Measurements from ENCODE around the gene STAU1.
"Not testable (repeated sequence)": the region's sequence is repeated elsewhere in the genome, so short reads cannot be mapped to it uniquely, and the experiment has no call there.

Gene STAU1

GRCh38 chr20:49187851-49188641 is at the start of gene STAU1:
Gene STAU1, minus strand, starts transcription at chr20:49188334. Its CDS starts 22,133 bp downstream, at chr20:49166201.
- peak; percentile 97 for DNase-seq

- no peak for DNase-seq
Measured at GRCh38 chr20:49237531-49237930, 49.4 kb upstream of the STAU1 start.

- no peak for DNase-seq
Measured at GRCh38 chr20:49236301-49236700, 48.2 kb upstream of the STAU1 start.

GRCh38 chr20:49234831-49235230 is 46.7 kb upstream of the STAU1 start:
- no peak for DNase-seq

GRCh38 chr20:49233226-49233625 is 45.1 kb upstream of the STAU1 start:
- DNase-seq = no peak

GRCh38 chr20:49231471-49231870 is 43.3 kb upstream of the STAU1 start:
- DNase-seq = no peak

GRCh38 chr20:49230561-49231133 is 42.5 kb upstream of the STAU1 start:
- DNase-seq = no peak

- no peak for DNase-seq
Measured at GRCh38 chr20:49230021-49230420, 41.9 kb upstream of the STAU1 start.

- DNase-seq = no peak
Measured at GRCh38 chr20:49229381-49229780, 41.2 kb upstream of the STAU1 start.

- DNase-seq = no peak
Measured at GRCh38 chr20:49228676-49229075, 40.5 kb upstream of the STAU1 start.

- DNase-seq = no peak
Measured at GRCh38 chr20:49225896-49226295, 37.8 kb upstream of the STAU1 start.

GRCh38 chr20:49219924-49220831 is 32.0 kb upstream of the STAU1 start:
- DNase-seq = no peak

- DNase-seq = peak; percentile 98
Measured at GRCh38 chr20:49219091-49219923, 31.2 kb upstream of the STAU1 start, which contains the start of gene DDX27. Gene DDX27, plus strand, starts transcription at chr20:49219416. Its CDS starts 33 bp downstream, at chr20:49219449.

GRCh38 chr20:49218739-49219090 is 30.6 kb upstream of the STAU1 start:
- not testable (repeated sequence) for DNase-seq

GRCh38 chr20:49216991-49217578 is 29.0 kb upstream of the STAU1 start:
- peak; percentile 92 for DNase-seq

GRCh38 chr20:49215232-49215631 is 27.1 kb upstream of the STAU1 start:
- no peak for DNase-seq

- no peak for DNase-seq
Measured at GRCh38 chr20:49214571-49214970, 26.4 kb upstream of the STAU1 start.

- DNase-seq = no peak
Measured at GRCh38 chr20:49210757-49211110, 22.6 kb upstream of the STAU1 start.

- DNase-seq = no peak
Measured at GRCh38 chr20:49210101-49210756, 22.1 kb upstream of the STAU1 start.

GRCh38 chr20:49207076-49207475 is 18.9 kb upstream of the STAU1 start:
- DNase-seq = no peak

- DNase-seq = no peak
Measured at GRCh38 chr20:49203746-49204145, 15.6 kb upstream of the STAU1 start.

GRCh38 chr20:49203011-49203410 is 14.9 kb upstream of the STAU1 start:
- no peak for DNase-seq
